ENCODE measurements around the gene SHMT2. TPM values are rescaled to one million over a fixed set of nuclear protein-coding genes. Genes with fewer than 3 reads are reported as not detected.

The SHMT2 gene
- total and polyA plus RNA-seq, 9 of the 15 experiments (the other 6 are each of a cell fraction or from before 2014, with no cell fraction given), result 46.1 to 319 (median 115) TPM

DNA sequence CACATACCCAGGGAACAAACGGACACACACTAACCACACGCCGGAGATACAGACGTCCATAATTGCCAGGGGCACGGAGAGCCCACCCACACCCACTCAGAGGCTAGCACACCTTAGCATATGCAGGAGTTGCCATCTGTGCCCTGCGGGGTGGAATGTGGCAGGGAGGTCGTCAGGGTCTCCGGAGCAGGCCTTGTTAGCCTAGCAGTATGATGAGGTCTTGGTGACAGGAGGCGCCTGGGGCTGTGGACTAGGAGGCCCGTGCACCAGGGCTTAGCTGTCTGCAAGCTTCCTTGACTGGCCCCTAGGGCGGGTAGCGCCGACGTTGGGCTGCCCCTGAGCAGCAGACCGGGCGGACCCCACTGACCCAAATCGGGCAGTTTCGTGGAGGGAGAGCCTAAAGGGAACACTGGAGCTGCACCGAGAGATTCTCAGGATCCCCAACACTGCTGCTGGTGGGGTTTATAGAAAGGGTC lies 11.5 kb downstream of the SHMT2 start:
- ChIA-PET POLR2A (interaction anchor here (0.6 to 4.7 kb wide), 7 partner anchors 11 to 218 kb away, joined by 3 to 33 read pairs (median 3); partner anchors contain the start of gene SHMT2), CTCF (ENCODE audit: low intra/inter-chr PET ratio) (interaction anchor here (0.5 to 6.6 kb wide), 3 partner anchors 28 to 233 kb away, joined by 3 to 186 read pairs (median 3); partner anchors contain the start of gene NXPH4)
- no peaks in the 10 kb centered on the region for H3K9me1 ChIP-seq (ENCODE audit: control insufficient read depth, insufficient read depth, low read length)
- H3K4me1 ChIP-seq (replicated peaks in 1 of 2; ENCODE audit: control insufficient read depth in 2 of 2, insufficient read depth in 2 of 2, low read length in 2 of 2), result peaks cover 43 to 80% of the 10 kb centered on the region in 2 experiments
- H3K4me2 ChIP-seq (ENCODE audit: insufficient read depth, low read length), result peak overlapping the region; percentile 84
- no peaks in the 10 kb centered on the region for H3K9me3 ChIP-seq (replicated peaks; ENCODE audit: control insufficient read depth, insufficient read depth, low read depth, low read length)
- no peak for FAIRE-seq
- 0 out of 2 replicates have a peak overlapping the region, but pooled peaks have one; percentile 99 for H2AFZ ChIP-seq (ENCODE audit: low read depth, low read length)
- H3K36me3 ChIP-seq (ENCODE audit: control insufficient read depth, insufficient read depth, low read length), result no peaks in the 10 kb centered on the region
- no TSS peak for BruUV-seq (replicated peaks)
- peaks cover 8% of the 10 kb centered on the region for H4K20me1 ChIP-seq (replicated peaks; ENCODE audit: control insufficient read depth, insufficient read depth, low read length)
- no peak overlapping the region for H3K27ac ChIP-seq (ENCODE audit: extremely low read depth, low read depth, low read length)
- no peak for ATAC-seq
- H3K4me3 ChIP-seq, result no peak overlapping the region
- no peak for DNase-seq (ENCODE audit: extremely low read depth in 1 of 4, low spot score in 3 of 4)
- intact Hi-C loops (cut with micrococcal nuclease) (loop anchor here (5.0 to 10.0 kb wide), 3 partner anchors 44 to 164 kb away; partner anchors contain the start of genes LRP1 and NEMP1), in situ Hi-C loops (cut with MboI) (loop anchor here (5.0 kb wide), 1 partner anchor 34 kb away; no protein-coding TSS in a partner anchor)
- peaks cover 2 to 23% of the 10 kb centered on the region in 2 experiments; a peak in 3 of 5 replicates for H3K27me3 ChIP-seq (ENCODE audit: control insufficient read depth in 2 of 2, insufficient read depth in 2 of 2, low read length in 2 of 2)
- peak overlapping the region in 1 of 2 experiments; percentile 84; a peak in 2 of 4 replicates for H3K9ac ChIP-seq (ENCODE audit: insufficient read depth in 1 of 2, low read depth in 2 of 2, low read length in 2 of 2)
- TF ChIP-seq, protein P1, sequence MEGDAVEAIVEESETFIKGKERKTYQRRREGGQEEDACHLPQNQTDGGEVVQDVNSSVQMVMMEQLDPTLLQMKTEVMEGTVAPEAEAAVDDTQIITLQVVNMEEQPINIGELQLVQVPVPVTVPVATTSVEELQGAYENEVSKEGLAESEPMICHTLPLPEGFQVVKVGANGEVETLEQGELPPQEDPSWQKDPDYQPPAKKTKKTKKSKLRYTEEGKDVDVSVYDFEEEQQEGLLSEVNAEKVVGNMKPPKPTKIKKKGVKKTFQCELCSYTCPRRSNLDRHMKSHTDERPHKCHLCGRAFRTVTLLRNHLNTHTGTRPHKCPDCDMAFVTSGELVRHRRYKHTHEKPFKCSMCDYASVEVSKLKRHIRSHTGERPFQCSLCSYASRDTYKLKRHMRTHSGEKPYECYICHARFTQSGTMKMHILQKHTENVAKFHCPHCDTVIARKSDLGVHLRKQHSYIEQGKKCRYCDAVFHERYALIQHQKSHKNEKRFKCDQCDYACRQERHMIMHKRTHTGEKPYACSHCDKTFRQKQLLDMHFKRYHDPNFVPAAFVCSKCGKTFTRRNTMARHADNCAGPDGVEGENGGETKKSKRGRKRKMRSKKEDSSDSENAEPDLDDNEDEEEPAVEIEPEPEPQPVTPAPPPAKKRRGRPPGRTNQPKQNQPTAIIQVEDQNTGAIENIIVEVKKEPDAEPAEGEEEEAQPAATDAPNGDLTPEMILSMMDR (IDR thresholded peaks at IDR 0.05 in 2 of 3, conservative IDR thresholded peaks at IDR 0.05 in 1 of 3; ENCODE audit: insufficient read depth in 2 of 3, low read depth in 1 of 3, low read length in 3 of 3), result 0 out of 6 replicates have a peak, but pooled peaks of 1 of the 3 experiments have one; percentile 2
- TF ChIP-seq SIRT6 (IDR thresholded peaks at IDR 0.05; ENCODE audit: low read depth, low read length) (no peak), DDX20 (tag; IDR thresholded peaks at IDR 0.05; ENCODE audit: low read depth) (no peak), NFE2 (IDR thresholded peaks at IDR 0.05; ENCODE audit: low read depth) (no peak)
- TF ChIP-seq, protein P2, sequence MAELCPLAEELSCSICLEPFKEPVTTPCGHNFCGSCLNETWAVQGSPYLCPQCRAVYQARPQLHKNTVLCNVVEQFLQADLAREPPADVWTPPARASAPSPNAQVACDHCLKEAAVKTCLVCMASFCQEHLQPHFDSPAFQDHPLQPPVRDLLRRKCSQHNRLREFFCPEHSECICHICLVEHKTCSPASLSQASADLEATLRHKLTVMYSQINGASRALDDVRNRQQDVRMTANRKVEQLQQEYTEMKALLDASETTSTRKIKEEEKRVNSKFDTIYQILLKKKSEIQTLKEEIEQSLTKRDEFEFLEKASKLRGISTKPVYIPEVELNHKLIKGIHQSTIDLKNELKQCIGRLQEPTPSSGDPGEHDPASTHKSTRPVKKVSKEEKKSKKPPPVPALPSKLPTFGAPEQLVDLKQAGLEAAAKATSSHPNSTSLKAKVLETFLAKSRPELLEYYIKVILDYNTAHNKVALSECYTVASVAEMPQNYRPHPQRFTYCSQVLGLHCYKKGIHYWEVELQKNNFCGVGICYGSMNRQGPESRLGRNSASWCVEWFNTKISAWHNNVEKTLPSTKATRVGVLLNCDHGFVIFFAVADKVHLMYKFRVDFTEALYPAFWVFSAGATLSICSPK (IDR thresholded peaks at IDR 0.05; ENCODE audit: borderline replicate concordance), result no peak
- TF ChIP-seq, protein P3, sequence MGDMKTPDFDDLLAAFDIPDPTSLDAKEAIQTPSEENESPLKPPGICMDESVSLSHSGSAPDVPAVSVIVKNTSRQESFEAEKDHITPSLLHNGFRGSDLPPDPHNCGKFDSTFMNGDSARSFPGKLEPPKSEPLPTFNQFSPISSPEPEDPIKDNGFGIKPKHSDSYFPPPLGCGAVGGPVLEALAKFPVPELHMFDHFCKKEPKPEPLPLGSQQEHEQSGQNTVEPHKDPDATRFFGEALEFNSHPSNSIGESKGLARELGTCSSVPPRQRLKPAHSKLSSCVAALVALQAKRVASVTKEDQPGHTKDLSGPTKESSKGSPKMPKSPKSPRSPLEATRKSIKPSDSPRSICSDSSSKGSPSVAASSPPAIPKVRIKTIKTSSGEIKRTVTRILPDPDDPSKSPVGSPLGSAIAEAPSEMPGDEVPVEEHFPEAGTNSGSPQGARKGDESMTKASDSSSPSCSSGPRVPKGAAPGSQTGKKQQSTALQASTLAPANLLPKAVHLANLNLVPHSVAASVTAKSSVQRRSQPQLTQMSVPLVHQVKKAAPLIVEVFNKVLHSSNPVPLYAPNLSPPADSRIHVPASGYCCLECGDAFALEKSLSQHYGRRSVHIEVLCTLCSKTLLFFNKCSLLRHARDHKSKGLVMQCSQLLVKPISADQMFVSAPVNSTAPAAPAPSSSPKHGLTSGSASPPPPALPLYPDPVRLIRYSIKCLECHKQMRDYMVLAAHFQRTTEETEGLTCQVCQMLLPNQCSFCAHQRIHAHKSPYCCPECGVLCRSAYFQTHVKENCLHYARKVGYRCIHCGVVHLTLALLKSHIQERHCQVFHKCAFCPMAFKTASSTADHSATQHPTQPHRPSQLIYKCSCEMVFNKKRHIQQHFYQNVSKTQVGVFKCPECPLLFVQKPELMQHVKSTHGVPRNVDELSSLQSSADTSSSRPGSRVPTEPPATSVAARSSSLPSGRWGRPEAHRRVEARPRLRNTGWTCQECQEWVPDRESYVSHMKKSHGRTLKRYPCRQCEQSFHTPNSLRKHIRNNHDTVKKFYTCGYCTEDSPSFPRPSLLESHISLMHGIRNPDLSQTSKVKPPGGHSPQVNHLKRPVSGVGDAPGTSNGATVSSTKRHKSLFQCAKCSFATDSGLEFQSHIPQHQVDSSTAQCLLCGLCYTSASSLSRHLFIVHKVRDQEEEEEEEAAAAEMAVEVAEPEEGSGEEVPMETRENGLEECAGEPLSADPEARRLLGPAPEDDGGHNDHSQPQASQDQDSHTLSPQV (IDR thresholded peaks at IDR 0.05), result no peak
- TF ChIP-seq, protein P4, sequence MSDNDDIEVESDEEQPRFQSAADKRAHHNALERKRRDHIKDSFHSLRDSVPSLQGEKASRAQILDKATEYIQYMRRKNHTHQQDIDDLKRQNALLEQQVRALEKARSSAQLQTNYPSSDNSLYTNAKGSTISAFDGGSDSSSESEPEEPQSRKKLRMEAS (CRISPR knock-in tag; IDR thresholded peaks at IDR 0.05), result no peak
- no peaks in the 10 kb centered on the region for H3K79me2 ChIP-seq (ENCODE audit: control insufficient read depth, insufficient read depth, low read length)
- WGBS (ENCODE audit: insufficient coverage, low coverage, missing lambda C conversion rate), result 48% methylated on average over 18 of the region's 19 CpGs

Data from K562 (cell line).